Measurements from ENCODE around the gene IMPG2.

The IMPG2 gene

GRCh38 chr3:101230618-101231017, 89.8 kb downstream of the IMPG2 start:
- DNase-seq = no peak

- DNase-seq = no peak
Measured at GRCh38 chr3:101229681-101230080, 90.7 kb downstream of the IMPG2 start.

GRCh38 chr3:101228441-101228840, 91.9 kb downstream of the IMPG2 start:
- no peak for DNase-seq

- no peak for DNase-seq
Measured at GRCh38 chr3:101224739-101225138, 95.6 kb downstream of the IMPG2 start.

GRCh38 chr3:101223016-101223415, 97.4 kb downstream of the IMPG2 start:
- no peak for DNase-seq

- no peak for DNase-seq
Measured at GRCh38 chr3:101219842-101220560, 100.4 kb downstream of the IMPG2 start.

- no peak for DNase-seq
Measured at GRCh38 chr3:101217472-101218245, 102.7 kb downstream of the IMPG2 start.

- no peak for DNase-seq
Measured at GRCh38 chr3:101216710-101217465, 103.5 kb downstream of the IMPG2 start.

GRCh38 chr3:101212730-101213129, 107.6 kb downstream of the IMPG2 start:
- DNase-seq = no peak

- DNase-seq = no peak
Measured at GRCh38 chr3:101204246-101204645, 116.1 kb downstream of the IMPG2 start.

- no peak for DNase-seq
Measured at GRCh38 chr3:101203411-101203810, 117.0 kb downstream of the IMPG2 start.

- no peak for DNase-seq
Measured at GRCh38 chr3:101202640-101203039, 117.7 kb downstream of the IMPG2 start.

GRCh38 chr3:101200461-101200860, 119.9 kb downstream of the IMPG2 start:
- DNase-seq = no peak

- no peak for DNase-seq
Measured at GRCh38 chr3:101195951-101196713, 124.2 kb downstream of the IMPG2 start.

- no peak for DNase-seq
Measured at GRCh38 chr3:101194392-101194791, 126.0 kb downstream of the IMPG2 start.

- no peak for DNase-seq
Measured at GRCh38 chr3:101193957-101194356, 126.4 kb downstream of the IMPG2 start.

- DNase-seq = no peak
Measured at GRCh38 chr3:101189796-101190195, 130.6 kb downstream of the IMPG2 start.

GRCh38 chr3:101189176-101189575, 131.2 kb downstream of the IMPG2 start:
- no peak for DNase-seq

GRCh38 chr3:101185341-101185740, 135.0 kb downstream of the IMPG2 start:
- DNase-seq = no peak

GRCh38 chr3:101184111-101184510, 136.3 kb downstream of the IMPG2 start:
- DNase-seq = no peak

- no peak for DNase-seq
Measured at GRCh38 chr3:101183151-101183550, 137.2 kb downstream of the IMPG2 start.

- no peak for DNase-seq
Measured at GRCh38 chr3:101182734-101183133, 137.6 kb downstream of the IMPG2 start.

- DNase-seq = no peak
Measured at GRCh38 chr3:101181801-101182200, 138.6 kb downstream of the IMPG2 start.
